A549 (cell line): Measurements from ENCODE around the gene MYO15A. TPM values are rescaled to one million over a fixed set of nuclear protein-coding genes. Genes with fewer than 3 reads are reported as not detected.
A peak's percentile ranks its signal among the peaks of the same experiment; 100 is the strongest.

Experiments
- ATAC-seq, 2 experiments: fragments of 200-7000 bp in 1 of 2; fragments of >200 bp in 1 of 2; cut with Nextera tagmentation in 1 of 2; cut with Tn5 transposase in 1 of 2; 3 replicates each; pipeline versions ENCODE4 v1.8.0 to v1.9.1; 2018 to 2020; ENCODE audit warnings: mild to moderate bottlenecking in 1 of 2, moderate library complexity in 1 of 2
- CTCF ChIA-PET: fragments of 300-600 bp; sonication (Branson Sonifier 250); formaldehyde crosslinking; extraction: SDS; loops from one replicate; lab custom pipeline; 2021; ENCODE audit warnings: antibody characterized with exemption, inconsistent platforms; lab: Yijun Ruan, JAX
- POLR2A ChIA-PET: fragments of 350-600 bp; formaldehyde crosslinking; extraction: SDS; loops from one replicate; lab custom pipeline; 2021; ENCODE audit warnings: antibody characterized with exemption, inconsistent platforms; lab: Yijun Ruan, JAX
- DNase-seq, 2 experiments: peaks; one replicate each; pipeline versions ENCODE4 v3.0.0 to v3.0.0-alpha.2; 2011 to 2016; ENCODE audit warnings: low read depth in 1 of 2, low spot score in 1 of 2
- FAIRE-seq: peaks from 2 replicates; lab custom pipeline; 2011; peaks lifted over from hg19 to GRCh38; lab: Jason Lieb, UNC
- H3K27ac ChIP-seq, 2 experiments: fragments of >200 bp; sonication (Bioruptor Twin); formaldehyde crosslinking; 3 replicates each; pipeline ENCODE4 v1.5.1; 2016 to 2017
- H3K4me1 ChIP-seq: fragments of >200 bp; sonication (Bioruptor Twin); formaldehyde crosslinking; 3 replicates; pipeline ENCODE4 v1.6.1; 2016
- H3K4me2 ChIP-seq: fragments of >200 bp; sonication (Bioruptor Twin); formaldehyde crosslinking; 3 replicates; pipeline ENCODE4 v1.6.1; 2016
- H3K4me3 ChIP-seq: fragments of >200 bp; sonication (Bioruptor Twin); formaldehyde crosslinking; 3 replicates; pipeline ENCODE4 v1.5.1; 2016
- H3K9me3 ChIP-seq: fragments of >200 bp; sonication (Bioruptor Twin); formaldehyde crosslinking; 3 replicates; pipeline ENCODE4 v1.6.1; 2016
- ATOH8 ChIP-seq: fragments of 250-450 bp; sonication (Bioruptor Pico); IDR thresholded peaks from 2 replicates; pipeline ENCODE4 v1.5.0; 2020; ENCODE audit warnings: low read depth, mild to moderate bottlenecking, moderate library complexity
- CBX8 ChIP-seq: fragments of 200-600 bp; sonication (generic); IDR thresholded peaks from 2 replicates; pipeline ENCODE4 v1.6.1; 2016
- ESRRA ChIP-seq: fragments of 150-350 bp; IDR thresholded peaks from 2 replicates; pipeline ENCODE4 v1.6.1; 2014; ENCODE audit warnings: mild to moderate bottlenecking, low read length, borderline replicate concordance
- HES2 ChIP-seq: fragments of >200 bp; sonication (Bioruptor Twin); formaldehyde crosslinking; IDR thresholded peaks from 2 replicates; pipeline ENCODE4 v1.6.1; 2016
- HMGXB4 ChIP-seq: fragments of 250-450 bp; sonication (Bioruptor Pico); IDR thresholded peaks from 2 replicates; pipeline ENCODE4 v1.5.0; 2021; ENCODE audit warnings: mild to moderate bottlenecking, moderate library complexity, borderline replicate concordance
- HOXA7 ChIP-seq: fragments of 250-450 bp; sonication (Bioruptor Pico); IDR thresholded peaks from 2 replicates; pipeline ENCODE4 v1.5.0; 2020; ENCODE audit warnings: mild to moderate bottlenecking, moderate library complexity
- HOXB13 ChIP-seq: fragments of 250-450 bp; sonication (Bioruptor Pico); IDR thresholded peaks from 2 replicates; pipeline ENCODE4 v1.5.0; 2020; ENCODE audit warnings: low read depth, mild to moderate bottlenecking, moderate library complexity
- JUN ChIP-seq, 2 experiments: fragments of >200 bp; sonication (Bioruptor Twin); formaldehyde crosslinking; IDR thresholded peaks; 2 replicates in 1 of 2; 3 replicates in 1 of 2; pipeline ENCODE4 v1.6.1; 2016 to 2017
- JUNB ChIP-seq: fragments of >200 bp; sonication (Bioruptor Twin); formaldehyde crosslinking; IDR thresholded peaks from 2 replicates; pipeline ENCODE4 v1.6.1; 2016
- KDM1A ChIP-seq: fragments of 200-600 bp; sonication (generic); IDR thresholded peaks from 2 replicates; pipeline ENCODE4 v1.6.1; 2016; ENCODE audit warnings: low read depth, mild to moderate bottlenecking
- MAFK ChIP-seq: fragments of 450-650 bp; IDR thresholded peaks from 2 replicates; pipeline ENCODE4 v1.6.1; 2014; ENCODE audit not compliant: partially characterized antibody
- MAZ ChIP-seq: fragments of 150-350 bp; IDR thresholded peaks from 2 replicates; pipeline ENCODE4 v1.6.1; 2014; ENCODE audit warnings: antibody characterized with exemption, low read depth, low read length, borderline replicate concordance
- PBX3 ChIP-seq: IDR thresholded peaks from 2 replicates; pipeline ENCODE4 v1.6.1; 2012
- POLR2AphosphoS2 ChIP-seq: conservative IDR thresholded peaks from 2 replicates; pipeline ENCODE4 v1.6.1; 2012; ENCODE audit warnings: low read length, improper control_type of control experiment, inconsistent platforms
- RCOR1 ChIP-seq: fragments of 150-350 bp; IDR thresholded peaks from 2 replicates; pipeline ENCODE4 v1.6.1; 2014; ENCODE audit warnings: antibody characterized with exemption, low read length, low read depth
- REST ChIP-seq: fragments of 200-600 bp; sonication (generic); IDR thresholded peaks from 2 replicates; pipeline ENCODE4 v1.6.1; 2016; ENCODE audit warnings: antibody characterized with exemption, mild to moderate bottlenecking, moderate library complexity
- RFX5 ChIP-seq: fragments of 450-650 bp; IDR thresholded peaks from 2 replicates; pipeline ENCODE4 v1.7.1; 2014; ENCODE audit warnings: antibody characterized with exemption, mild to moderate bottlenecking, moderate library complexity
- SMC3 ChIP-seq: fragments of >200 bp; sonication (Bioruptor Twin); formaldehyde crosslinking; IDR thresholded peaks from 3 replicates; pipeline ENCODE4 v1.6.1; 2018; ENCODE audit warnings: inconsistent platforms
- SREBF2 ChIP-seq: fragments of 450-650 bp; IDR thresholded peaks from 2 replicates; pipeline ENCODE4 v1.6.1; 2014; ENCODE audit warnings: mild to moderate bottlenecking, moderate library complexity
- TP53 ChIP-seq: fragments of 250-450 bp; sonication (Bioruptor Pico); IDR thresholded peaks from 2 replicates; pipeline ENCODE4 v1.5.0; 2021; ENCODE audit warnings: mild to moderate bottlenecking, moderate library complexity
- ZNF302 ChIP-seq: fragments of 250-450 bp; sonication (Bioruptor Pico); IDR thresholded peaks from 2 replicates; pipeline ENCODE4 v1.9.0; 2021; ENCODE audit warnings: inconsistent platforms, mild to moderate bottlenecking, moderate library complexity
- ZSCAN20 ChIP-seq: fragments of 250-450 bp; sonication (Bioruptor Pico); IDR thresholded peaks from 2 replicates; pipeline ENCODE4 v1.8.0; 2022; ENCODE audit warnings: mild to moderate bottlenecking, moderate library complexity
- WGBS: methylation state at CpG from one replicate; pipeline ENCODE4 v1.1.6; 2017; ENCODE audit errors: missing lambda C conversion rate; 5-methylcytosine and 5-hydroxymethylcytosine counted together
- polyA plus RNA-seq, 4 experiments: library from polyadenylated mRNA; depleted of rRNA in 3 of 4; stranded (reverse); fragments of >200 nt; fragmentation: RNase III in 1 of 4; extraction: RNeasy Plus Mini Kit Qiagen cat#74134 plus additional on column Dnase treatment in 1 of 4; gene quantifications; 2 replicates in 3 of 4; 3 replicates in 1 of 4; pipeline ENCODE4 v1.2.3, GENCODE V29; 2011 to 2017

The MYO15A gene
- polyA plus RNA-seq, 2 of the 4 experiments (the other 2 are of a cell fraction) = 0.22 to 0.26 TPM

GRCh38 chr17:18079543-18079942, 29.0 kb upstream of the MYO15A start:
- TF ChIP-seq POLR2AphosphoS2 = no peak
- TF ChIP-seq REST = no peak
- TF ChIP-seq HOXA7 = no peak
- no peak for TF ChIP-seq ESRRA
- TF ChIP-seq KDM1A = no peak
- TF ChIP-seq HOXB13 (CRISPR knock-in tag) = no peak
- TF ChIP-seq ZNF302 (CRISPR knock-in tag) = no peak
- no peak for TF ChIP-seq HES2
- ATAC-seq = no peak
- H3K4me2 ChIP-seq = no peak overlapping the region
- peaks cover 6% of the 10 kb centered on the region; the same call in 1 of the 3 replicates for H3K4me1 ChIP-seq
- no peak for DNase-seq
- H3K27ac ChIP-seq = no peak overlapping the region
- H3K9me3 ChIP-seq = no peaks in the 10 kb centered on the region
- no peak for FAIRE-seq
- H3K4me3 ChIP-seq = no peak overlapping the region
- WGBS = 78% methylated on average over 4 of the region's 4 CpGs
- ChIA-PET POLR2A (no interaction called here), CTCF (interaction anchor here (1.2 kb wide), 1 partner anchor 8 kb away, joined by 5 read pairs; the partner anchor contains the start of gene DRG2)

GRCh38 chr17:18084256-18084655, 24.3 kb upstream of the MYO15A start:
- no peak for FAIRE-seq
- H3K9me3 ChIP-seq = no peaks in the 10 kb centered on the region
- 76% methylated on average over 4 of the region's 4 CpGs for WGBS

GRCh38 chr17:18087610-18088491, 20.7 kb upstream of the MYO15A start, which contains the start of gene DRG2:
TSS of gene DRG2 (plus strand) at chr17:18087948. CDS start at chr17:18088024, 76 bp downstream.
- peak within 1 kb of the TSS; percentile 86 to 92 for H3K27ac ChIP-seq
- ATAC-seq = peak; percentile 95 to 98
- ChIA-PET CTCF (interaction anchor here (0.7 to 2.9 kb wide), 5 partner anchors 9 to 275 kb away, joined by 3 to 6 read pairs (median 4); no protein-coding TSS in a partner anchor), POLR2A (interaction anchor here (0.7 kb wide), 1 partner anchor 95 kb away, joined by 3 read pairs; the partner anchor contains the start of gene ALKBH5)
- 1% methylated on average over 49 of the region's 52 CpGs for WGBS
- DNase-seq = peak; percentile 96 to 98
- H3K4me3 ChIP-seq = peak within 1 kb of the TSS; percentile 73
- peak; percentile 49 for FAIRE-seq
- peaks cover 11% of the 10 kb centered on the region for H3K4me1 ChIP-seq
- H3K9me3 ChIP-seq = no peaks in the 10 kb centered on the region
- H3K4me2 ChIP-seq = peak within 1 kb of the TSS; percentile 95
- 0 out of 2 replicates have a peak, but pooled peaks have one; percentile 22 for TF ChIP-seq RFX5
- no peak for TF ChIP-seq CBX8
- no peak; the same call in 1 of the 2 replicates for TF ChIP-seq TP53 (CRISPR knock-in tag)
- TF ChIP-seq ZSCAN20 (CRISPR knock-in tag) = no peak
- TF ChIP-seq HMGXB4 (CRISPR knock-in tag) = peak; percentile 67; the same call in 1 of the 2 replicates
- no peak for TF ChIP-seq HES2
- TF ChIP-seq MAFK = no peak
- TF ChIP-seq SMC3 = no peak
- TF ChIP-seq JUNB = no peak
- no peak for TF ChIP-seq ATOH8 (CRISPR knock-in tag)
- peak; percentile 87 to 98 for TF ChIP-seq JUN (IDR thresholded peaks at IDR 0.05)
- no peak; the same call in 1 of the 2 replicates for TF ChIP-seq HOXA7
- peak; percentile 81; the same call in 1 of the 2 replicates for TF ChIP-seq MAZ
- TF ChIP-seq HOXB13 (CRISPR knock-in tag) = peak; percentile 58

More at GRCh38 chr17:18084256-18084655, 24.3 kb upstream of the MYO15A start:
- H3K4me2 ChIP-seq = no peak overlapping the region
- ChIA-PET POLR2A (no interaction called here), CTCF (interaction anchor here (0.7 to 1.4 kb wide), 3 partner anchors 9 to 15 kb away, joined by 3 read pairs; no protein-coding TSS in a partner anchor)
- DNase-seq = no peak
- TF ChIP-seq RCOR1 (no peak), SREBF2 (no peak), RFX5 (no peak), PBX3 (no peak)
- no peak overlapping the region for H3K27ac ChIP-seq
- H3K4me3 ChIP-seq = no peak overlapping the region
- peaks cover 8% of the 10 kb centered on the region for H3K4me1 ChIP-seq
- ATAC-seq = no peak
